ENCODE results near the gene CALCA. TPM values are rescaled to one million over a fixed set of nuclear protein-coding genes. Genes with fewer than 3 reads are reported as not detected.

CALCA gene
- total RNA-seq, 1 experiment from 2014 or later: not detected

- Mint-ChIP-seq H3K36me3 (ENCODE audit: insufficient read depth, unreplicated experiment) (no peaks in the 10 kb centered on the region), H3K27me3 (ENCODE audit: unreplicated experiment) (peaks cover 60% of the 10 kb centered on the region), H3K27ac (ENCODE audit: unreplicated experiment) (no peak overlapping the region), H3K4me3 (ENCODE audit: low read depth, unreplicated experiment) (no peak overlapping the region), H3K9me3 (ENCODE audit: low read depth, unreplicated experiment) (no peaks in the 10 kb centered on the region), H3K4me1 (ENCODE audit: low read depth, unreplicated experiment) (no peaks in the 10 kb centered on the region)
- CTCF ChIA-PET: no interaction called here
- TF ChIP-seq, protein P1, sequence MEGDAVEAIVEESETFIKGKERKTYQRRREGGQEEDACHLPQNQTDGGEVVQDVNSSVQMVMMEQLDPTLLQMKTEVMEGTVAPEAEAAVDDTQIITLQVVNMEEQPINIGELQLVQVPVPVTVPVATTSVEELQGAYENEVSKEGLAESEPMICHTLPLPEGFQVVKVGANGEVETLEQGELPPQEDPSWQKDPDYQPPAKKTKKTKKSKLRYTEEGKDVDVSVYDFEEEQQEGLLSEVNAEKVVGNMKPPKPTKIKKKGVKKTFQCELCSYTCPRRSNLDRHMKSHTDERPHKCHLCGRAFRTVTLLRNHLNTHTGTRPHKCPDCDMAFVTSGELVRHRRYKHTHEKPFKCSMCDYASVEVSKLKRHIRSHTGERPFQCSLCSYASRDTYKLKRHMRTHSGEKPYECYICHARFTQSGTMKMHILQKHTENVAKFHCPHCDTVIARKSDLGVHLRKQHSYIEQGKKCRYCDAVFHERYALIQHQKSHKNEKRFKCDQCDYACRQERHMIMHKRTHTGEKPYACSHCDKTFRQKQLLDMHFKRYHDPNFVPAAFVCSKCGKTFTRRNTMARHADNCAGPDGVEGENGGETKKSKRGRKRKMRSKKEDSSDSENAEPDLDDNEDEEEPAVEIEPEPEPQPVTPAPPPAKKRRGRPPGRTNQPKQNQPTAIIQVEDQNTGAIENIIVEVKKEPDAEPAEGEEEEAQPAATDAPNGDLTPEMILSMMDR (IDR thresholded peaks at IDR 0.05; ENCODE audit: unreplicated experiment): no peak
- intact Hi-C loops (cut with micrococcal nuclease; ENCODE audit: unreplicated experiment): no loop called here
- BruUV-seq (replicated peaks): no TSS peak
- no peak for DNase-seq
Observed at GRCh38 chr11:14927146-14927545, 45.0 kb downstream of the CALCA start.

GRCh38 chr11:14924318-14924717, 47.8 kb downstream of the CALCA start:
- no peak for DNase-seq
- TF ChIP-seq, protein P1 (IDR thresholded peaks at IDR 0.05; ENCODE audit: unreplicated experiment): no peak
- H3K36me3 Mint-ChIP-seq (ENCODE audit: insufficient read depth, unreplicated experiment): no peaks in the 10 kb centered on the region
- CTCF ChIA-PET: no interaction called here
- H3K4me3 Mint-ChIP-seq (ENCODE audit: low read depth, unreplicated experiment): no peak overlapping the region
- no peaks in the 10 kb centered on the region for H3K4me1 Mint-ChIP-seq (ENCODE audit: low read depth, unreplicated experiment)
- H3K9me3 Mint-ChIP-seq (ENCODE audit: low read depth, unreplicated experiment): no peaks in the 10 kb centered on the region
- intact Hi-C loops (cut with micrococcal nuclease; ENCODE audit: unreplicated experiment): no loop called here
- H3K27ac Mint-ChIP-seq (ENCODE audit: unreplicated experiment): no peak overlapping the region
- no TSS peak for BruUV-seq (replicated peaks)
- H3K27me3 Mint-ChIP-seq (ENCODE audit: unreplicated experiment): peaks cover 60% of the 10 kb centered on the region

Other genes starting within 250 kb of the CALCA start
- gene CYP2R1, start 80.1 kb downstream of the CALCA start, total RNA-seq (2022): 21.0 and 21.4 TPM in 2 replicates
- gene CALCB, start 101.2 kb upstream of the CALCA start, total RNA-seq (2022): 1.3 TPM in 1 of 2 replicates, not detected in the other
- gene INSC, start 142.6 kb upstream of the CALCA start, total RNA-seq (2022): not detected in 2 replicates

All from Calu3 (cell line).